IPS-NIHi7 (cell line): ENCODE measurements around the gene MGMT.

Source experiments
- DNase-seq: peaks from one replicate; pipeline ENCODE4 v3.0.0; 2012; ENCODE audit warnings: mixed read lengths; ENCODE audit errors: extremely low spot score

Gene MGMT

GRCh38 chr10:129796710-129797420 is 329.8 kb downstream of the MGMT start:
- no peak for DNase-seq

- no peak for DNase-seq
These were observed 332.9 kb downstream of the MGMT start for GRCh38 chr10:129799942-129800341.

DNA sequence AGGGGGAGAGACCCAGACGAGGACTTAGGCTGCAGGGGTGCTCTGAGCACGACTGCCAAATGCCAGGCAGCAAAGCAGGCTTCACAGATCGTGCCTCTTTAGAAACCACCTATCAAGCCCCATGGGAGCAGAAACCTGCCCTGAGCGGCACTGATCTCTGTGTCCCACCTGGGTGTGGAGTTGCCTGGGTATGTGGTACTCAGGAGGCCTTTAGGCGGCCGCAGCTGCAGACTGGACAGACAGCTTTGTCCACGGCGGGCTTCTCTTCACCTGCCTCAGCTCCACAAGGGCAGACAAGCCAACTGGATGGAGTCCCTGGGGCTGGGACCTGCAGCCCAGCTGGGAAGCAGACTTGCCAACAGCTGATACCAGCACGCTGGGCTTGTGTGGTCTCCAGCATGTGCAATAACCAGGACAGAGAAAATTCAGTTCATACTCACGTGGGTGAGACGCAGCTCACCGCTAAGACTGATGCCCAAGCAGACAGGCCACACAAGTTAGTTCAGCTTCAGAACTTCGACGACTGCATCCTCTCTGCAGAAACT is 333.8 kb downstream of the MGMT start:
- DNase-seq, result no peak

GRCh38 chr10:129807211-129807610 is 340.2 kb downstream of the MGMT start:
- no peak for DNase-seq

DNA sequence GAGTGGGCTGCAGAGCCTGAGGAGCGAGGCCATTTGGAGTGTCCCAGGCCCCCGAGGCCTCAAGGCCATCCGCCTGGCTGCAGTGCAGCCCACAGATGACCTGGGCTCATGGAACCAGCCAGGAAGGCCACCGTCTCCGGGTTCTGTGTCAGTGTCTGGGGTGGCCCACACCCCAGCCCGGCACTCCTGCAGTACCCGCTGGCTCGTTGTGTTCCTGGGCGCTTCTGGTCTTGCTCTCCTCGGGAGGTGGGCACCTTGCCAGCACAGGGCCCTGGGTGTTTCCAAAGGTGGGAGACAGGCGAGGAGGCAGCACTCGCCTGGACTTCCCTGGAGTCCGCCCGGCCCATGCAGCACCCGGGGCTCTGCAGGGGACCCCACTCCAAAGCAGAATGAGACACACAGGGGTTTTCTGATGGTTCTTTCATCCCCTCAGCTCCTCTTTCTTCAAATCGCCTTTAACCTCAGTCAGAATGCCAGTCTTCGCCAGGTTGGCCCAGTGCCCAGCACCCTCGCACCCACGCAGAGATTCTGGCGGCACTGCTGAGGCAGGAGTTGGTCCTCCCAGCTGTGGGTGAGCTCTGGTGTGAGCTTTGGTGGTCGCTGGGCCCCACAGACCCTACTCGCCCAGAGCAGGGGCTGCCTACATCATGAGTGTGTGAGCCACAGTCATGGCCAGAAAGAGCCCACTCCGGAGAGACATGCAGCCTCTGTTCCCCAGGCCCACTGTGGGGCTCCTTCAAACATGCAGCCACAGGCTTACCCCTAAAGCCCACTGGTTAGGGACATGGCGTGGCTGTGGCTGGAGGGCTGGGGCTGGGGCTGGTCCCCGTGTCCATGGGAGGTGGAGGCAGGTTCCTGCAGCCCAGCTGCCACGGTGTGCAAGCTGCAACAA is 341.3 kb downstream of the MGMT start:
- no peak for DNase-seq

GRCh38 chr10:129809431-129809830 is 342.4 kb downstream of the MGMT start:
- DNase-seq, result no peak

GRCh38 chr10:129809841-129810240 is 342.8 kb downstream of the MGMT start:
- no peak for DNase-seq

GRCh38 chr10:129811208-129811607 is 344.2 kb downstream of the MGMT start:
- no peak for DNase-seq

DNA sequence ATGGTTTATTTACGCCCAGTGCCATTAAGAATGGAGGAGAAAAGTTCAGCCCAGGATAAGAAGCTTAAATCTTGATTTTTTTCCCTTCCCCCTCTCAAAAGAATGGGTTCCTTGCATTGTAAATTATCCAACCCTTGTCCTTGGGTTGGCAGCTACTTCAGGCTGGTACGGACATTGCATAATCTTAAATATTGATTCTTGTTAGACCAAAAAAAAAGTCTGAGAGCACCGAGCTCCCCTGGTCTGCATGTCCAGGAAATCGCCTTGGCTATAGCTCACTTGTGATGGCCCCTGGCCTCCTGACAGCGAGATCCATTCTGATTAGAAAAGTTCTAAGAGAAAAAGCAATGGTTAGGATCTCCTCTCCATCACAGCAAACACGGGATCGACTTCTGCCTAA is 345.4 kb downstream of the MGMT start:
- DNase-seq, result no peak

DNA sequence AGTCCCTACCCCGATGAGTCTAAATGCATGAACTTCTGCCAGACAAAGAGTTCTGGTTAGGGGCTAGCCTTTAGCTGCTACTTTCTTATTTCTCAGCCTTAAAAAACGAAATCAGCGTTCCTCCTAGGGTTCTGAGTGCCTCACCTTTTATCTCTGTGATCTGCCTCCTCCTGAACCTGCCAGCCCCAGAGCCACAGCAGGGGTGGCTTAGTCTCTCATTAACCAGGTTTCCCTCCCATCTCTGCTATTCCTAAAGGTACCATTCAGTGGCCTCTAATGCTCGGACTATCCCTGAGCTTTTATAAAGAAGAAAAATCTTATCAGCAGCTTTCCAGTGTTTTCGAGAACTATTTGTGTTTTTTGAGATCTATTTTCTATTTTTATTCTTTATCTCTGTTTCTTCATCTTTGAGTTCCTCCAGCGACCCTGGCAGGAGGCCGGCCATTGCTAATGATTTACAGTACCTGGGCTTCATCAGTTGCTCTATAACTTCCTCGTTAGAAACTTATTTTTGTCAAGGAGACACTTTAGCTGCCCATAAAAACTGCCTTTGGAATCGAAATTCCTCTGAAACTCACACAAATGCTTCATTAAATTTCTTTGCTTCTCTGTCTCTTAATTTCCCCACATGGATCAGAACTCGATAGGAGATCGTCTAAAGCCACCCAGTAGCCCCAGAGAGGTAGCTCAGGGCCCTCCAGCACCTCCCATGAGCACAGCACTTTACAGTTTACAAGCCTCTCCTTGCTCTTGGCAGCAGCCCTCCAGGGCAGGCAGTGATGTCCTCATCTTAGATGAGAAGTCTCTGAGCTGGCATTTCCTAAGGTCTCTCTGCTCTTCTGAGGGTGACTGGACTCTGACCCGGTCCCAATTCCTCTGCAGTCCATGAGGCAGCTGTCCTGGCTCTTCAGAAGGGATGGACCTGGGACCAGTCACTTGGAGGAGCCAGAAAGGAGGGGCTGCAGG is 347.9 kb downstream of the MGMT start:
- no peak for DNase-seq

DNA sequence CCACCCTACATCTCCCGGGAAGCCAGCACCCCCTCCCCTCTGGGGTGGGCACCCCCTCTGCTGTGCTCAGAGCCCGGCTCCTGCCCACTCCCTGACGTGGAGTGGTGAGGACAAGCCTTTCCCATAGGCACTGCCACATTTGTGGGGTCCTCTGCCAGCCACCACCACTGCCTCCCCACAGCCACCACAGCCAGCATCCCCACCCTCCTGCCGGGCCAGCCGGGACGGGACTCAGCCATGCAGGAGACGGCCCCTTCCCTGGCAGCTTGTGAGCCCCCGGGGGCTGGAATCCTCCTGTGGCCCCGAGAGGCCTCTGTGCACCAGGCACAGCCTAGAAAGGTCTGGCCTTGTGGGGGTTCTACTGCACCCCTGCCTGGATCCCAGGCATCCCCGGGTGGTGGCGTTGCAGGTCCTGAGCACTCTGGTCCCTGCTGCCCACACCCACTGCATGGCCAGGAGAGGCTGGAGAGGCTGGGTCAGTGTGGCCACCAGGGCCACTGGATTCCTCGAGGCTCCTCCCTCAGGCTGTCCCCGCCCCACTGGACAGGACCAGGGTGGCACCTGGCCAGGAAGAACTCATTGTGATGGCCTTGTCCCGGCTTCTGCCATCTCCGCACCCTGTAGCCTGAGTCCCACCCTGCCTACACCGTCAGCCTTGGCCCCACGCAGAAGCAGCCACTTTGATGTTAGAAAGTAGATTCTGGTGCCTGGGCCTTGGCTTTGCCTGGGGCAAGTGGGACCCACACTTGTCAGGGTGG is 349.0 kb downstream of the MGMT start:
- DNase-seq, result no peak

- DNase-seq, result no peak
These were observed 349.6 kb downstream of the MGMT start for GRCh38 chr10:129816656-129817045.
